ENCODE data around the gene FSTL5.

The FSTL5 gene

DNA sequence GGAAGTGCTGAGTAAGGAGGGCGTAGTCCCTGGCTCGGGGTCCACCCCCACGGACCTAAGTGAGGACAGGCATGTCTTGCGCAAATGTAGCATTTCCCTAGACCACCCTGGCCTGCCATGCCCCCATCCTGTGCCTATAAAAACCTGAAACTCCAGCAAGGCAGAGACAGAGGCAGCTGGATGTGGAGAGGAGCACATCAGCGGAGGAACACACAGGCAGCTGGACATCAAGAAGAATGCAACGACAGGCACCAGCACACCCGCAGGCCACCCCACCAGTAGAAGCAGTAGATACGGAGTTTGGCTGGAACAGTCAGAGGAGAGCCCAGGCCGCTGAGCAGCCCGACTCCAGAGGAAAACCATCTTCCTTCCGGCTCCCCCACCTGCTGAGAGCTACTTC, 345.9 kb downstream of the FSTL5 start:
- Histone ChIP-seq H3K9me3 (no peaks in the 10 kb centered on the region), H3K36me3 (no peaks in the 10 kb centered on the region), H3K27me3 (no peaks in the 10 kb centered on the region), H3K4me3 (ENCODE audit: low read depth, low read length) (no peak overlapping the region), H3K4me1 (no peaks in the 10 kb centered on the region)
- TF ChIP-seq, protein P1, sequence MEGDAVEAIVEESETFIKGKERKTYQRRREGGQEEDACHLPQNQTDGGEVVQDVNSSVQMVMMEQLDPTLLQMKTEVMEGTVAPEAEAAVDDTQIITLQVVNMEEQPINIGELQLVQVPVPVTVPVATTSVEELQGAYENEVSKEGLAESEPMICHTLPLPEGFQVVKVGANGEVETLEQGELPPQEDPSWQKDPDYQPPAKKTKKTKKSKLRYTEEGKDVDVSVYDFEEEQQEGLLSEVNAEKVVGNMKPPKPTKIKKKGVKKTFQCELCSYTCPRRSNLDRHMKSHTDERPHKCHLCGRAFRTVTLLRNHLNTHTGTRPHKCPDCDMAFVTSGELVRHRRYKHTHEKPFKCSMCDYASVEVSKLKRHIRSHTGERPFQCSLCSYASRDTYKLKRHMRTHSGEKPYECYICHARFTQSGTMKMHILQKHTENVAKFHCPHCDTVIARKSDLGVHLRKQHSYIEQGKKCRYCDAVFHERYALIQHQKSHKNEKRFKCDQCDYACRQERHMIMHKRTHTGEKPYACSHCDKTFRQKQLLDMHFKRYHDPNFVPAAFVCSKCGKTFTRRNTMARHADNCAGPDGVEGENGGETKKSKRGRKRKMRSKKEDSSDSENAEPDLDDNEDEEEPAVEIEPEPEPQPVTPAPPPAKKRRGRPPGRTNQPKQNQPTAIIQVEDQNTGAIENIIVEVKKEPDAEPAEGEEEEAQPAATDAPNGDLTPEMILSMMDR (IDR thresholded peaks at IDR 0.05; ENCODE audit: low read depth, low read length) = no peak
- no peak for DNase-seq

DNA sequence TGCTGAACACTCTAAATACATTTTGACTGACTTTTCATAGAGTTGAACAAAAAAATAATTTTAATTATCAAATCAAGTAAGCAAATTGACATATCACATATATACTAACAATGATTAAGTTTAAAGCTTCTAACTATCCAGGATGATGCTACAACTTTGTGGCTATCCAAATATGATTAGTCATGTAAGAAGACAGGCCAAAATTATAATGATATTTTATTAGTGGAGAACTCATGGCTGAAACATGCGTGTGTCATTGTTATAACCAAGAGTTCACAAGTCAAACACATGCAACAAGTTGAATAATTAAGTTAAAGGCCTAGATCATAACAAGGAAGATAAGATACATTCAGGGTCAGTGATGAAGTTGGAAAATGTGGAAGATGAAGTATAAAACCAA, 346.8 kb downstream of the FSTL5 start:
- H3K9me3 ChIP-seq = no peaks in the 10 kb centered on the region
- no peaks in the 10 kb centered on the region for H3K36me3 ChIP-seq
- no peaks in the 10 kb centered on the region for H3K27me3 ChIP-seq
- DNase-seq = no peak
- no peak overlapping the region for H3K4me3 ChIP-seq (ENCODE audit: low read depth, low read length)
- H3K4me1 ChIP-seq = no peaks in the 10 kb centered on the region
- TF ChIP-seq, protein P1 (IDR thresholded peaks at IDR 0.05; ENCODE audit: low read depth, low read length) = no peak

DNA sequence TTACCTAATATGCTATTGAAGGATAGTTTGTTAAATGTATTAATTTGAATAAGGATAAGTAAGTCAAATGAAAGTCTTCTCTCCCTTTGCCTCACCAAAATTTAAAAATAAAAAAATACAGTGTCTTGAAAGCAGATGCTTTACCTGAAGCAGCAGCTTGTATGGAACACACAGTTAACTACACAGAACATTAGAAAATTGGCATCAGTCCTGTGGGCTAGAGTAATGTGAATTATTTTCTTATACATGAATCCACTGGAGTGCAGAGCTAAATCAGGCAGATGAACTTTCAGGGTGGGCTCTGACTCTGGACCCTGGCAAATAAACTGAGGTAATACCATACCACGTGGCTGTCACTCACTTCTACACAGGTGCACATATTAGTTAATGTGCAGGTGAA, 348.0 kb downstream of the FSTL5 start:
- no peaks in the 10 kb centered on the region for H3K36me3 ChIP-seq
- TF ChIP-seq, protein P1 (IDR thresholded peaks at IDR 0.05; ENCODE audit: low read depth, low read length) = no peak
- no peak for DNase-seq
- H3K4me3 ChIP-seq (ENCODE audit: low read depth, low read length) = no peak overlapping the region
- no peaks in the 10 kb centered on the region for H3K4me1 ChIP-seq
- H3K9me3 ChIP-seq = no peaks in the 10 kb centered on the region
- H3K27me3 ChIP-seq = no peaks in the 10 kb centered on the region

DNA sequence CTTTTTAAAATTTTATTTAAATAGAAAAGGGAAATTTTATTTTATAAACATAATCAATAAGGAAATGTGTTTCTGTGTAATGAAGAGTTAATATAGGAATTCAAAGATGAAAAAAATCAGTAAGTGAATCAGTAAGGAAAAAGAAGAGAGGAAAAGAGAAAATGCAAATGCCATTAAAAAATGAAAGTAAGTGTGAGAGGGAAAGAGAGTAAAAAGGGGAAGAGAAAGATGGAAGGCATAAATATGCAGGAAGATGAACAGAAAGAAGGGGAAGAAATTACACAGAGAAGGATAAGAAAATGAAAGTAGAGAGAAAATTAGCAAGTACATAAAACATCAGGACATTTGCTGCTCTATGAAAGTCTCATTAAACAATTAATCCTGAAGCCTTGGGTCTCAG, 349.9 kb downstream of the FSTL5 start:
- Histone ChIP-seq H3K36me3 (no peaks in the 10 kb centered on the region), H3K4me1 (no peaks in the 10 kb centered on the region), H3K9me3 (no peaks in the 10 kb centered on the region), H3K4me3 (ENCODE audit: low read depth, low read length) (no peak overlapping the region), H3K27me3 (no peaks in the 10 kb centered on the region)
- TF ChIP-seq, protein P1 (IDR thresholded peaks at IDR 0.05; ENCODE audit: low read depth, low read length) = no peak
- DNase-seq = no peak

DNA sequence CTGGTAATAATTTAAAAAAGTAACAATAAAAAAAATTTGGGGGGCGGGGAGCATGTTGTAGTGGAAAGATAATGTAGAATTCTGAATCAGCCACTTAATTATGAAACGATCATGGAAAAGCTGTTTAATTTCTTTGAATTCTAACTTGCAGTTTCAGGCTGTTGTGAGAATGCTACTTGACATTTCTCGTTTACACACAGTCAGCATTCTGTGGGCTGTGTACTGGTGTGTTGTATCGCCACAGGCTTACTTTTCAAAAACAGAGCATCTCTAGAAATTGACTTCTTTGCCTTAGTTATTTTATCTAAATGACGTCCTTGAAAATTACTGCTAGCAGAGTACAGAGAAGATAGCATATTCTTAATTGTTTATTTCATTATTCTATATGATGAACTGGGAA, 350.4 kb downstream of the FSTL5 start:
- Histone ChIP-seq H3K36me3 (no peaks in the 10 kb centered on the region), H3K9me3 (no peaks in the 10 kb centered on the region), H3K27me3 (no peaks in the 10 kb centered on the region), H3K4me1 (no peaks in the 10 kb centered on the region), H3K4me3 (ENCODE audit: low read depth, low read length) (no peak overlapping the region)
- TF ChIP-seq, protein P1 (IDR thresholded peaks at IDR 0.05; ENCODE audit: low read depth, low read length) = no peak
- no peak for DNase-seq

DNA sequence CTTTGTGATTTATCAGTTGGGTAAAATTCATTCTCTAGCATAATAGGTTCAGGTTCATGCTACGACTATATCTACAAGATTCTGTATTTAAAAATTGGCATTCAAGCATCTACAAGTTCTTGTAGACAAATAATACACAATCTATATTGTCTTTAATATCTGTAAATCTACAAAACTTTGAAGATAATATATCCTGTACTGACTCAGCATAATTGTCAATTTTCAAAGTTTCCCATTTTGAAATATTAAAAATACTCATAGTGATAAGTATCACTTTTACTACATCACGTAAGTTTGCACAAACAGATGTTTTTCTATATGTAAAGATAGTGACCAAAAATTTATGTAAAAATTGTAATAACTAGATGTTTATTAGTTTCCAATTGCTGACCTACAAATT, 360.6 kb downstream of the FSTL5 start:
- no peaks in the 10 kb centered on the region for H3K36me3 ChIP-seq
- H3K4me1 ChIP-seq = no peaks in the 10 kb centered on the region
- no peaks in the 10 kb centered on the region for H3K9me3 ChIP-seq
- no peak for DNase-seq
- no peak overlapping the region for H3K4me3 ChIP-seq (ENCODE audit: low read depth, low read length)
- TF ChIP-seq, protein P1 (IDR thresholded peaks at IDR 0.05; ENCODE audit: low read depth, low read length) = no peak
- H3K27me3 ChIP-seq = no peaks in the 10 kb centered on the region; the same call in 1 of the 2 replicates

Measured in BE2C (cell line).